HepG2 (cell line): Measurements from ENCODE around the gene RBM6. TPM values are rescaled to one million over a fixed set of nuclear protein-coding genes. Genes with fewer than 3 reads are reported as not detected.

Source experiments
- AGO2 ChIP-seq: fragments of 200-400 bp; formaldehyde crosslinking; optimal IDR thresholded peaks from 2 replicates; pipeline ENCODE3; 2017; ENCODE audit warnings: mild to moderate bottlenecking, low read depth, low read length, moderate library complexity
- CHD4 ChIP-seq: fragments of 200-600 bp; sonication (generic); IDR thresholded peaks from 2 replicates; pipeline ENCODE4 v1.7.0; 2017; ENCODE audit warnings: mild to moderate bottlenecking, low read length, borderline replicate concordance
- E2F5 ChIP-seq: sonication (generic); formaldehyde crosslinking; conservative IDR thresholded peaks from 2 replicates; pipeline ENCODE4 v1.4.0; 2020; ENCODE audit warnings: missing genetic modification reagents
- FOXC1 ChIP-seq: sonication (generic); formaldehyde crosslinking; IDR thresholded peaks from 2 replicates; pipeline ENCODE4 v1.8.0; 2022; ENCODE audit warnings: mild to moderate bottlenecking, missing genetic modification reagents, borderline replicate concordance
- GTF2F1 ChIP-seq: fragments of 150-350 bp; IDR thresholded peaks from 2 replicates; pipeline ENCODE4 v1.6.1; 2014; ENCODE audit warnings: low read length
- HES4 ChIP-seq: sonication (generic); formaldehyde crosslinking; IDR thresholded peaks from 2 replicates; pipeline ENCODE4 v1.9.0; 2021; ENCODE audit warnings: mild to moderate bottlenecking, missing genetic modification reagents, borderline replicate concordance
- HHEX ChIP-seq: IDR thresholded peaks from 2 replicates; pipeline ENCODE4 v1.6.1; 2016; ENCODE audit warnings: control low read depth
- IRF2 ChIP-seq: IDR thresholded peaks from 2 replicates; pipeline ENCODE4 v1.6.1; 2018; ENCODE audit warnings: missing genetic modification reagents, missing compliant biosample characterization
- MXD4 ChIP-seq: IDR thresholded peaks from 2 replicates; pipeline ENCODE4 v1.6.1; 2016; ENCODE audit warnings: mild to moderate bottlenecking, missing biosample characterization, missing genetic modification reagents
- NR0B2 ChIP-seq: sonication (generic); formaldehyde crosslinking; IDR thresholded peaks from 2 replicates; pipeline ENCODE4 v1.4.0; 2020; ENCODE audit warnings: mild to moderate bottlenecking, missing genetic modification reagents
- PHF21A ChIP-seq: sonication (generic); formaldehyde crosslinking; IDR thresholded peaks from 2 replicates; pipeline ENCODE4 v1.5.0; 2020; ENCODE audit warnings: mild to moderate bottlenecking, missing genetic modification reagents
- RFX1 ChIP-seq: fragments of 450-650 bp; IDR thresholded peaks from 2 replicates; pipeline ENCODE4 v1.6.1; 2017
- SATB2 ChIP-seq: sonication (generic); formaldehyde crosslinking; IDR thresholded peaks from 2 replicates; pipeline ENCODE4 v1.5.0; 2020; ENCODE audit warnings: missing genetic modification reagents
- TBL1XR1 ChIP-seq: fragments of 150-350 bp; IDR thresholded peaks from 2 replicates; pipeline ENCODE4 v1.6.1; 2014; ENCODE audit warnings: borderline replicate concordance, low read length; ENCODE audit not compliant: partially characterized antibody
- TBX2 ChIP-seq: sonication (generic); formaldehyde crosslinking; IDR thresholded peaks from 2 replicates; pipeline ENCODE4 v1.5.0; 2020; ENCODE audit warnings: missing genetic modification reagents, mild to moderate bottlenecking, borderline replicate concordance
- THYN1 ChIP-seq: sonication (generic); formaldehyde crosslinking; IDR thresholded peaks from 2 replicates; pipeline ENCODE4 v1.8.1; 2023; ENCODE audit warnings: low read depth, mild to moderate bottlenecking, moderate library complexity, missing genetic modification reagents, borderline replicate concordance
- ZFP37 ChIP-seq: sonication (generic); formaldehyde crosslinking; IDR thresholded peaks from 2 replicates; pipeline ENCODE4 v1.4.0; 2020; ENCODE audit warnings: missing genetic modification reagents, borderline replicate concordance
- ZNF121 ChIP-seq: sonication (generic); formaldehyde crosslinking; IDR thresholded peaks from 2 replicates; pipeline ENCODE4 v1.5.0; 2020; ENCODE audit warnings: mild to moderate bottlenecking, missing genetic modification reagents
- ZNF124 ChIP-seq: sonication (generic); formaldehyde crosslinking; IDR thresholded peaks from 2 replicates; pipeline ENCODE4 v1.4.0; 2020; ENCODE audit warnings: missing genetic modification reagents
- ZNF33A ChIP-seq: sonication (generic); formaldehyde crosslinking; IDR thresholded peaks from 2 replicates; pipeline ENCODE4 v1.5.1; 2020; ENCODE audit warnings: missing genetic modification reagents, mild to moderate bottlenecking, moderate library complexity, borderline replicate concordance
- ZNF619 ChIP-seq: sonication (generic); formaldehyde crosslinking; IDR thresholded peaks from 2 replicates; pipeline ENCODE4 v1.4.0; 2020; ENCODE audit warnings: mild to moderate bottlenecking, missing genetic modification reagents
- ZNF687 ChIP-seq: sonication (generic); formaldehyde crosslinking; IDR thresholded peaks from 2 replicates; pipeline ENCODE4 v1.5.1; 2020; ENCODE audit warnings: mild to moderate bottlenecking, missing genetic modification reagents, moderate library complexity
- ZNF709 ChIP-seq: sonication (generic); formaldehyde crosslinking; IDR thresholded peaks from 2 replicates; pipeline ENCODE4 v1.5.0; 2020; ENCODE audit warnings: mild to moderate bottlenecking, missing genetic modification reagents
- ZNF747 ChIP-seq: sonication (generic); formaldehyde crosslinking; IDR thresholded peaks from 2 replicates; pipeline ENCODE4 v1.8.1; 2023; ENCODE audit warnings: missing genetic modification reagents, mild to moderate bottlenecking, borderline replicate concordance
- ZNF772 ChIP-seq: sonication (generic); formaldehyde crosslinking; IDR thresholded peaks from 2 replicates; pipeline ENCODE4 v1.5.0; 2020; ENCODE audit warnings: mild to moderate bottlenecking, missing genetic modification reagents
- polyA plus RNA-seq, 8 experiments: library from polyadenylated mRNA; depleted of rRNA in 3 of 8; stranded (reverse) in 7 of 8; unstranded in 1 of 8; fragments of >200 nt; fragmentation: Illumina TruSeq in 4 of 8; extraction: Trizol in 4 of 8; gene quantifications; 2 replicates each; pipeline versions ENCODE4 v1.2.1 to v1.2.3, GENCODE V29; 2011 to 2016; ENCODE audit warnings: low read depth in 4 of 8, missing spikeins in 1 of 8, mixed read lengths in 1 of 8; ENCODE audit not compliant: insufficient read depth in 1 of 8
- total RNA-seq, 5 experiments: library from RNA; depleted of rRNA; stranded (reverse); fragments of >200 nt; fragmentation: Illumina TruSeq; extraction: Trizol; gene quantifications; 2 replicates each; pipeline ENCODE4 v1.2.3, GENCODE V29; 2016; ENCODE audit warnings: low read depth in 1 of 5

RBM6 gene
- total and polyA plus RNA-seq, 2 of the 13 experiments (the other 11 are each of a cell fraction or from before 2014, with no cell fraction given): 72.7 to 86.1 TPM

GRCh38 chr3:49929291-49930167 lies 10.4 kb upstream of the RBM6 start, which contains the start of gene MON1A (continued):
- TF ChIP-seq NR0B2 (CRISPR knock-in tag): no peak; the same call in 1 of the 2 replicates
- TF ChIP-seq GTF2F1: no peak
- TF ChIP-seq AGO2: no peak
- peak; percentile 84; the same call in 1 of the 2 replicates for TF ChIP-seq TBX2 (CRISPR knock-in tag)
- peak; percentile 96 for TF ChIP-seq PHF21A (CRISPR knock-in tag)
- TF ChIP-seq ZNF33A (CRISPR knock-in tag): no peak
- peak; percentile 44 for TF ChIP-seq TBL1XR1
- TF ChIP-seq FOXC1 (CRISPR knock-in tag): no peak
- TF ChIP-seq ZNF687 (CRISPR knock-in tag): peak; percentile 89
- peak; percentile 42; the same call in 1 of the 2 replicates for TF ChIP-seq ZNF709 (CRISPR knock-in tag)
- TF ChIP-seq IRF2 (CRISPR knock-in tag): peak; percentile 88; the same call in 1 of the 2 replicates
- TF ChIP-seq CHD4: no peak
- TF ChIP-seq THYN1 (CRISPR knock-in tag): no peak
- 0 out of 2 replicates have a peak, but pooled peaks have one; percentile 50 for TF ChIP-seq ZFP37 (CRISPR knock-in tag)
- no peak for TF ChIP-seq E2F5
- peak; percentile 79 for TF ChIP-seq SATB2 (CRISPR knock-in tag)
- TF ChIP-seq ZNF772 (CRISPR knock-in tag): peak; percentile 52; the same call in 1 of the 2 replicates
- peak; percentile 41 for TF ChIP-seq ZNF121 (CRISPR knock-in tag)
- TF ChIP-seq ZNF124 (CRISPR knock-in tag): peak; percentile 81; the same call in 1 of the 2 replicates
- peak; percentile 40; the same call in 1 of the 2 replicates for TF ChIP-seq ZNF747 (CRISPR knock-in tag)
- TF ChIP-seq MXD4 (CRISPR knock-in tag): peak; percentile 99
- no peak for TF ChIP-seq HES4
- TF ChIP-seq HHEX: no peak
- TF ChIP-seq ZNF619 (CRISPR knock-in tag): 0 out of 2 replicates have a peak, but pooled peaks have one; percentile 56
- TF ChIP-seq RFX1: no peak
